ACHN (cell line): ENCODE results near the gene AFAP1.

Experiments used
- DNase-seq: peaks from one replicate; pipeline ENCODE4 v3.0.0-alpha.2; 2015
- in situ Hi-C: cut with HindIII; loops from 2 replicates; pipeline ENCODE4 v1.10.0; 2017; ENCODE audit warnings: low sequenced_read_pairs, low pct_ligation_motif_present, low pct_unique_long_range_greater_than_20kb

The AFAP1 gene

GRCh38 chr4:7777871-7778509, 161.7 kb downstream of the AFAP1 start:
- in situ Hi-C loops, result no loop called here
- no peak for DNase-seq

DNA sequence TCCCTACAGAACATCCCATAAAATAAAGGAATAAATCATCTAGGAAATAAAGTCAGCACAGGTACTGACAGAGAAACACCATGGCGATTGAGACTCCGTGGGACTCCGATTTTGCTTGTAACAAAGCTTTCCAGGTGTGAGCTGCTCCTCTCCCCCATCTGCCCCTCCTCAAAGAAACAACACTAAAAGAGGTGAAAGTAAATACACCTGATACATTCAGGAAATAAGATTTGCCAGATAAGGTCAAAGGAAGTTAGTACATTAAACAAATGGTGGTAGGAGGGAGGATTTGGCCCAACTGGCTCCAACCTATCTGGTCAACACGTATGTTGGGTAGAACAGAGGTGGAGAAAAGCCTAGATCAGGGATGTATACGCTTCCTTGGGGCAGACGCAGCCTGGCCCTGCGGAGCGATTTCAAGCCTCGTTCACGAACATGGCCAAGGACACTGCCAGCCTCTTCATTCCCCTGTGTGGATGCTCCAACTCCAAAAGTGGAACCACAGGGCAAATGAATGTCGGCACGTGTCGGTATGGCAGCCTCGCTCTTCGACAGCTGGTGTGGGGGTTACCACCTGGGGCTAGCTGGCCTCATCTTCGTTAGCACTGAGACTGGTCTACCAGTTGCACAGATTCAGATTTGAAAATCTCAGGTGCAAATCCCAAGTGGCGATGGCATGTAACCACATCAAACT, 162.5 kb downstream of the AFAP1 start:
- in situ Hi-C loops, result no loop called here
- no peak for DNase-seq

GRCh38 chr4:7775396-7775795, 164.3 kb downstream of the AFAP1 start:
- in situ Hi-C loops, result no loop called here

DNA sequence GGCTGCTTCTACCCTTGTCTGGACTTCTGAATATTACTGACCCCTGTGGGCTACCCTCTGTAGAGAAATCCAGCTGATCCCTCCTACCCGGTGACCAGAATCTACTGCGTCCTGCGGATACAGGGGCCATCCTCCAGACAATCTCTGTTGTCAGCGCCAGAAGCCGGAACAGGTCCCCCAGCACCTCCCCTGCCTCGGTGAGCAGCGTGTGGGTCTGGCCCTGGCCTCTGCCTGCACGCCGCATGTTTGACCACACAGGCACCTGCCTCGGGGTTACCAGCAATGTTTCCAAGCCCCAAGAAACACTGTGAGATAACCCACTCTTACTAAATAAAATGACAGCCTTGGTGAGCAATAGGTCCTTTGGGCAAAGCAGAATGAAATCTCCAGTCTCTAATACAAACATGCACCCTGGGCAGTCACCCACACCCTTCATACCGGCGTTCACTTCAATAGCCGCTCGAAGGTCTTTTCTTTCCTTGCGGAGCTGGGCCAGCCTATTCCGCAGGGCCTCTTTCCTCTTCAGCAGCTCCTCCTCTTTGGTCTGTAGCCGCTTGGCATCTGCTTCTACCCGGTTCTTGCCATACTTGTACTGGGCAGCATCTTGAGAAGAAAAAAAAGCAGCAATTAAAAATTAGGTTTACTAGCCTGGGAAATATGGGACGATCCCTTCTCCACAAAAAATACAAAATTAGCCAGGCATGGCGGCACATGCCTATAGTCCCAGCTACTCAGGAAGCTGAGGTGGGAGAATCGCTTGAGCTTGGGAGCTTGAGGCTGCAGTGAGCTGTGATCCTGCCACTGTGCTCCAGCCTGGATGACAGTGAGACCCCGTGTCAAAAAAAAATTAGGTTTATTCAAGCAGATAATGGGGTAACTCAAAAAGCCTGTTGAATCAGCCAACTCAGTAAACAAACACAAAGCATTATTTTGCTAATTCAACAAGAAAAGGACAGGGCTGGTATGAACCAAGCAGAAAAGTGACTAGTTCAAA, 165.1 kb downstream of the AFAP1 start:
- DNase-seq, result no peak
- in situ Hi-C loops, result no loop called here

More at GRCh38 chr4:7775396-7775795, 164.3 kb downstream of the AFAP1 start:
- no peak for DNase-seq

DNA sequence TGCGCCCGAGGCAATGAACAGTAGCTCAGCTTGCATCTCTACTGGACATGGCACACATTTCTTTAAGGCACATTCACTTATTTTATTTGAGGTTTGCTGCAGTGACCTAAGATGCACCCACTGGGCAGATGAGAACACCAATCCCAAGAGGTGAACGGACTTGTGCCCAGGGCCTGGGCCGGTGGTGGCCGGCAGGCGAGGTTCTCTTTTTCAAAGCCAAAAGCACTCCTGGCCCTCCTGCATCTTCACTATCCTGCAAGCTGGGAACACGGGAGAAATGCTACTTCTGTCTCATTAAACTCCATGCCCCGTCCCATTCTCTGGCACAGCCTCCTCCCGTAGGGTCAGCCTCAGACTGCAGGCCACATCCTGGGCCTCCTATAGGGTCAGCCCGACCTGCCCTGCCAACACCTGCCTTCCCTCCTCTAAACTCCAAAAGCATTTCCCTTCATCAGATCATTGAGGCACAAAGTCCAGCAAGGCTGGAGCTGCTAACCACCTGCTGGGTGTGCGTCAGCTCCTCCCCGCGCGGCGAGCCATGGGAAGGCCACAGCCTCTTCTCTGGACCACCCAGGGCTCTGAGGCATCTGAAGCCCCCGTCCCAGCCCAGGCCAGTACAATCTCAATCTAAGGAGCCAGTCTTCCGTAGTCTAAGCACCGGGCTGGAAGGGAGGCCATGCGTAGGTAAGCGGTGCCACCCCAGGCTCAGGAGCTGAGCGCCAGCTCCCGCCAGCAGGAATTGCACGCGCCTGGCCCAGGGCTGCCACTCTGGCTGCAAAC, 166.1 kb downstream of the AFAP1 start:
- in situ Hi-C loops, result no loop called here
- no peak for DNase-seq

GRCh38 chr4:7772711-7773385, 166.8 kb downstream of the AFAP1 start:
- DNase-seq, result no peak
- in situ Hi-C loops, result no loop called here

DNA sequence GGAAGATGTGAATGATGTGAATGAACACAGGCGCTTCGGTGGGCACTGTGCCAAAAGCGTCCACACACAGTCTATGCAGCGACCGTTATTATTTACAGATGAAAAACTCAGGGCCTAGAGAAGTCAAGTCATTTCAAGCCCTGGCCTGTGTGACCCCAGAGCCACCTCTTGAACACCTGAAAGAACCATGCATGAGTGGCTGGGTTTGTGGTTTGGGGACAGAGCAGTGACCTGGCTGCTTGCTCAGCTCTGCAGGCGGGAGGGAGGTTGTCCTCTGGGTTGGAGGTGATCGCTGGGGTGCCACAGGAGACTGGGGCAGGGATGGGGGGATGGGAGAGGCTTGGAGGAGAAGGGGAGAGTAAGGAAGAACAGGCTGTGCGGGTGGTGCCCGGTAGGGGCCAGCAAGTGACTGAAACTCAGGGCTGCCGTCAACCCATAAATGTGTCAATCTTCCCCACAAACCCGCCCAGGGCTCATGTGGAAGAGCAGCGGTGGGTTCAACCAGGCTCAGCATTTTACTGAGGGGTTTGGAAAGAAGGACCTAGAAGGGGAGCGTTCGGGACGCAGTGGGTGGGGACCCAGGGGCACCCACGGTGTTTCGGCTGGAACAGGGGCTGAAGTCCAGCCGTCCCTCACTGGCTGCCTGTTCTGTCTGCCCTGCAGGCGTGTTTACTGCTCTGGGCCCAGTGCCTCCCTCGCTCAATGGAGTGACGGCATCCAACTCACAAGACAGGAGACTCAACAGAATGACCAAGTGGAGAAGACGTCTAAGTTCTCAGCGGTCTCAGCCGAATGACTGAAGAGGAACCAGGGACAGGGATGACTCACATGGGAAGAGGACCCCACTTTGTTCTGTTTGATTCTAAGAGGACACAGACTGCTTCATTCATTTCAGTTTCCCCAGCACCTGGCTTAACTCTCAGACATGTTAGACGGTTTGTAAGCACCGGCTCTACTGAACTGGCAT, 167.8 kb downstream of the AFAP1 start:
- DNase-seq, result no peak

DNA sequence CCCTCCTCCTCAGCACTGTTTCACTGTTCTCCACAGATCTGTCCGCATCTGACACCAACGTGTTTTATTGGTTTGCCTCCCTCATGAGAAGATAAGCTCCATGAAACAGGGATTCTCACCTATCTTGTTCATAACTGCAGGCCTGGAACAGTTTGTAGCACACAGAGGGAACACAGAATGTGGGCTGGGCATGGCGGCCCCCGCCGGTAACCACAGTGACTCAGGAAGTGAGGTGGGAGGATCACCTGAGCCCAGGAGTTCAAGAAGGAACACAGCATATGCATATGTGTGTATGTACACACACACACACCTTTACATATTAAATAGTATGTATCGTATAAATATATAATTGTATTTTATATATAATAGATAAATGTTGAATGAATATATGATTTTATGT, 168.6 kb downstream of the AFAP1 start:
- in situ Hi-C loops, result no loop called here
- no peak for DNase-seq

More for the DNA sequence above, 167.8 kb downstream of the AFAP1 start:
- in situ Hi-C loops, result no loop called here

DNA sequence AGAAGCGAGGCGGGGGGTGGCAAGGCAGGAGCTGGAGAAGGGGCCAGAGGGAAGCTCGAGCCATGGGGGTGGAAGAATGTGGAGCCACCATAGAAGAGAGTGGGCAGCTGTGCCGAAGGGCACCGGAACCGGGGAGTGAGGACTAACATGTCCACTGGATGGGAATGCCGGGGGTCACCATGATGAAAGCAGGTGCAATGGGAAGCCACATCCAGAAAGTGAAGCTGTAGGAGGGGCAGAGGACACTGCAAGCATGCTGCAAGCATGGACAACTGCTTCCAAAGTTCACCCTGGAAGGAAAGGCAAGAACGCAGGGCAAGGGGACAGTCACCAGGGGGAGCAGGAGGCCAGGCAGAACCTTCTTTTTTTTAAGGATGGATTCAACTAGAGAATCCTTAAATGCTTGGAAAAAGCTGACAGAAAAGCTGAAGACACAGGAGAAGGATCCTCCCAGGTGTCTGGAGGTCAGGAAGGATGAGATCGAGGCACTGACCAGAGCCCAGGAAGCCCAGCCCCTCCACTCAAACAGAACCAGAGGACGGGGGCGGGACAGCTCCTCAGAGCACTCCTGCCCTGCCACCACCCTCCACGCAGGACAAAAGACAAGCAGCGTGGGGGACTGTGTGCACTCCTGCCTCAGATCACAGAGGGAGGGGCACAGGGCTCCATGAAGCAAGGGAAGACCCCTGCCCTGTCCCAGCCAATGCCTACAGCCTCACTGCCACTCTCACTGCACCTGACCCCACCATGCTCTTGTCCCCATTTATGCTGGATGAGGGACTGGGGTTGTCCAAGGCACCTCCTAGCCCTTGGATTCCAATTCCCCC, 169.2 kb downstream of the AFAP1 start:
- DNase-seq, result peak; percentile 20
- in situ Hi-C loops, result no loop called here

DNA sequence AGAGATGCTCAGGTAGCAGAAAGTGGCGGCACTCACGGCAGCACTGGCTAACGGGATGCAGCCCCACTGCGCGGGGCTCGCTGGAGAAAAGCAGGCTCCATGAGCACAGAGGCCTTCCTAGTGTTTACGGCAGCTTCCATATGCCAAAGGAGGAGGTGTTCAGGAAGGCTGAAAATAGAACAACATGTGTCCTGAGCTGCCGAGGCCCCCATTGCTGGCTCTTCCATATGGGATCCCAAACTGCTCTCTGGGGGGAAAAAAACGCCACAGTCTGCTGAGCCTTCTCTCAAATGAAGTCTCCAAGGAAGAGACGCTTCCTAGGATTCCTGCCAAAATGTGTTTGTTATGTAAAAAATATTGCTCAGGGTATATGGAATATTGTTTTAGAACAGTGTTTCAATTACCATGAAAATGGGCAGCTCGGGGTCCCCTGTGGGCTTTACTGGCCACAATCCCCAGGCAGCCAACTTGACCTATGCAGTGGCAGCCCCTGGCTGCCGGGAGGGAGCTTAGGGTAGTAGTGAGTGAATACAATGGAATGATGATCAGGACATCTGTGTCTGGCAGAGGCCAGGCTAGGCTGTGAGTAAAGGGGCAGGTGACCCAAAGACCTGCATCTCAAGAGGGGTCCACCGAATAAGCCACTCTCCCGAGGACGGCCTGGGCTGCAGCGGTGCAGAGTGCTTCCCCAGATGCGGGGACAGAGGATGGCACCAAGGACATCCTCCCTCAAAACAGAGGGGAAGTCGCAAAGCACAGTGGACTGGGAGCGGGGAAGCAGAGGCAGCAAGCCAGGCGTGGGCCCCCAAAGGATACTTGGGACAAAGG, 170.1 kb downstream of the AFAP1 start:
- no peak for DNase-seq
- in situ Hi-C loops, result no loop called here

DNA sequence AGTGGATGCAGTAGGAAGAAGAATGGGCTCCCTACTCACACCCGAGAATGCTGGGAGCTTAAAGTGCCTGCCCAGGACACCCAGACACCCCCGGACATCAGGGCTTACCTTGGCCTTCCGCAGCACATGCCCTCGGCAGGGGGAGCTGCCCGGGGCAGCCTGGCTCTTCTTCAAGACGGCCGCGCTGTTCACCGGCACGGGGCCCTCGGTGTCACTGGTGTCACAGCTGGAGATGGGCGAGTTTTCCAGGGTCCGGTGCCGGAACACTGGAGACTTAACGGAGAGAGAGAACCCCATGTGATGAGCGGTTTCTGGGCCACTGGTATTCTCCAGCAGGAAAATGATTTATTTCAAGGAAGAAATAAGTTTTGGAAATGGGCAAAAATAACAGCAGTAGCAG, 170.9 kb downstream of the AFAP1 start:
- no peak for DNase-seq
- in situ Hi-C loops, result no loop called here

DNA sequence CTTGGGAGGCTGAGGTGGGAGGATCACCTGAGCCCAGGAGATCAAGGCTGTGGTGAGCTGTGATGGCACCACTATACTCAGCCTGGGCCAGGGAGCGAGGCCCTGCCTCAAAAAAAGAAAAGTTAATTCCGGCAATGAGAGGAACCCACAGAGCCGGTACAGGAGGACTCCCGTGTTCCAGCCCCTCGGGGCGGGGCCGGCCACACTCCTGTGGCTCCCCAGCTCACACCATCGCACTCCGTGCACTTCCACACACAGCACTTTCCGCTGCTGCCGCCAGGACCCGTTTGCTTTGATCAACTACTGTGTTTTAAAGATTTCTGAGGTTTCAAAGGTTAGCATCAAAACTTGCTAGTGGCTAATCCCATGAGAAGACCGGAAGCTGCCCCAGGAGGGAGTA, 171.7 kb downstream of the AFAP1 start:
- in situ Hi-C loops, result no loop called here
- DNase-seq, result no peak

DNA sequence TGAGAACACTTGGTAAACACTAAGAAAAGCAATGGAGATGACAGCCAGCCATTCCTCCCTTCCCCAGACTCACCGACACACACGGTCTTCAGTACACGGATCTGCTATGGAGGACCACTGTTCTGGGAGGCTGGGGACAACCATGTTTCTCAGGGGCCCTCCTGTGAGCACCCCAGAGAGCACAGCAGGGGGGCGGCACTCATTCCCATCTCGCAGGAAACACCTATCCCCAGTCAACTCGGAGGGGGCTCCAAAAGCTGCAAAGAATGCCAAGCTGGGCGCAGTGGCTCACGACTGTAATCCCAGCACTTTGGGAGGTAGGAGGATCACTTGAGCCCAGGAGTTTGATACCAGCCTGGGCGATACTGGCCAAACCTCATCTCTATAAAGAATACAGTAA, 172.1 kb downstream of the AFAP1 start:
- DNase-seq, result no peak

GRCh38 chr4:7766661-7767345, 172.9 kb downstream of the AFAP1 start:
- in situ Hi-C loops, result no loop called here
- no peak for DNase-seq

More for the DNA sequence above, 172.1 kb downstream of the AFAP1 start:
- in situ Hi-C loops, result no loop called here

DNA sequence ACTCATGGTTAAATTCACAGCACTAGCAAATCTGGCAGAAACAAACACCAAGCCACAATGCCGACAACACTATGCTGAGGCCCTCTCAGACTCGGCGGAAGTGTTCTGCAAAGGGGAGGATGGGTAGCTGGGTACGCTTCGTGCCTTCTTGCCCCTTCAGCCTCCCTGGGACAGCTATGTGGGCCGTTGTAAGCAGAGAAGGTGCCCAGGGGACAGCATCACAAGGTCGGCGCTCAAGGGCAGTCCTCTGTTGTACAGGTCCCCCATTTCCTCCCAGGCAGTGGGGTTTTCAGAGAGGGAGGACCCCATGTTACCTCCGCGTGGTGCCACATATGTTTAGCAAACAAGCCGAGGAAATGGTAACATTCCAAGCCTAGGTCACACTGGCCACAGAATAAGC, 173.6 kb downstream of the AFAP1 start:
- DNase-seq, result no peak
- in situ Hi-C loops, result no loop called here
